Neural cell (in vitro differentiated cells): ENCODE data around the gene SLC13A3.

Experiments used
- CTCF ChIP-seq: fragments of 450-650 bp; IDR thresholded peaks from 2 replicates; pipeline ENCODE4 v1.5.1; 2014; ENCODE audit warnings: antibody characterized with exemption, mild to moderate bottlenecking, moderate library complexity; ENCODE audit not compliant: poor library complexity, severe bottlenecking
- EP300 ChIP-seq: fragments of 450-650 bp; conservative IDR thresholded peaks from 2 replicates; pipeline ENCODE4 v1.6.1; 2014; ENCODE audit warnings: antibody characterized with exemption, mild to moderate bottlenecking, moderate library complexity; ENCODE audit not compliant: poor library complexity, severe bottlenecking
- EZH2 ChIP-seq: fragments of 200-600, 300-800 bp; shearing (Covaris generic), sonication (generic); IDR thresholded peaks from 2 replicates; pipeline ENCODE4 v1.6.1; 2014; ENCODE audit warnings: antibody characterized with exemption, low read length, borderline replicate concordance, mild to moderate bottlenecking; ENCODE audit not compliant: insufficient read depth, poor library complexity, severe bottlenecking
- REST ChIP-seq: IDR thresholded peaks from 2 replicates; pipeline ENCODE4 v1.6.1; 2012; ENCODE audit warnings: borderline replicate concordance
- TAF1 ChIP-seq: IDR thresholded peaks from 2 replicates; pipeline ENCODE4 v1.6.1; 2012; ENCODE audit warnings: low read depth

DNA sequence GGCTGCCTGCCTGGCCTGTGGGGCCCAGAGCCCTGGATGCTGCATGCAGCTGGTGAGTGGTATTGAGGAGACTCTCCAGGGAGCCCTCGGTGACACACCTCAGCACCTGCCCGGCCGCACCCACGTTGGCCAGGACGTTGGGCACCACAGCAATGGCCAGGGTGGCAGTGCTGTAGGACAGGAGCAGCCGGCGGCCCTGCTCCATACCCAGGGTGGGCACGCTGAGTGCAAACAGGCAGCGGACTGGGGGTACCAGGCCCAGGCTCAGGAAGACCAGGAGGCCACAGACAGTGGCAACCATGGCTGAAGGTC is 105.5 kb downstream of the SLC13A3 start:
- TF ChIP-seq REST (no peak), EZH2 (no peak), EP300 (no peak), CTCF (no peak), TAF1 (no peak)
